GM12892 (cell line): ENCODE measurements around the gene ANKRD44.

Source experiments
- POLR2A ChIP-seq: IDR thresholded peaks from 2 replicates; pipeline ENCODE4 v1.6.1; 2011; ENCODE audit warnings: low read depth, low read length, control low read depth
- POLR2AphosphoS5 ChIP-seq: IDR thresholded peaks from 2 replicates; pipeline ENCODE4 v1.6.1; 2011; ENCODE audit warnings: low read depth, low read length, control low read depth
- TAF1 ChIP-seq: IDR thresholded peaks from 2 replicates; pipeline ENCODE4 v1.6.1; 2011; ENCODE audit warnings: low read depth, mild to moderate bottlenecking, control low read depth, low read length, borderline replicate concordance

DNA sequence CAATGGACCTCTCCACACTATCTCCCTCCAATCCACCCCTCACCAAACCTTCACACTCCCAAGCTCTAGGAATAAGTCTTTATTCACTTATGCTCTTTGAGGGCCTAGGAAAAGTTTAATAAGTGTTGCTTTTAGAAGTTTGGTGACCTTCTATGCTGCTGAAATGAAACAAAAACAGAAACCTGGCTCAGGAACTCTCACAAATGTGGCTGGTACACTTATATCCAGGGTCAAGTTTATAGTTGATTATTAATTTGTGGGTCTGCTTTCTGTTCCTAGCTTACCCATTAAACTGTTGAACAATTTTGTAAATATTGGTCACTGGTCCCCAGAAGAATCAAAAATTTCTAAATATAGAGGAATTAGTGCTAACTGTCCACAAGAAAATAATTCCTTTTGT is 14.2 kb upstream of the ANKRD44 start:
- no peak for TF ChIP-seq POLR2AphosphoS5
- TF ChIP-seq POLR2A = no peak
- TF ChIP-seq TAF1 = no peak
